ENCODE data around the gene TRMT11.

DNA sequence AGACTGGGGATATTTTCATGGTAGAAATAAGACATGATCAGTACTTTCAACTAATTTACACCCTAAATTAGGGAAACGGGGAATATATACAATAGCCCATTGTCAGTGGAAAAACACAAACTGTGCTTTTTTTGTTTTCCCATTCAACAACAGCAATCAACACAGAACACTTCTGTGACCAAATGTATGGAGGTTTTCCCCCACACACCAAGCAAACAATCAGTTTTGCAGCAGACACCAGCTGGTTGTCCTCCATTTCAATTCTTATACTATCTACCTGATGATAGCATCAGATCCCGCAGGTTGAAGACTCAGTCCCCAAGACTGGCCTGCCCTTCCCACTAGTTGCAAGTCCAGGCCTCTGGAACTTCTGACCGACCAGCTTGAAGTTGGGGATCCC, 25.2 kb upstream of the TRMT11 start:
- TF ChIP-seq REST (IDR thresholded peaks at IDR 0.05; ENCODE audit: low read depth), result no peak
- TF ChIP-seq, protein P1, sequence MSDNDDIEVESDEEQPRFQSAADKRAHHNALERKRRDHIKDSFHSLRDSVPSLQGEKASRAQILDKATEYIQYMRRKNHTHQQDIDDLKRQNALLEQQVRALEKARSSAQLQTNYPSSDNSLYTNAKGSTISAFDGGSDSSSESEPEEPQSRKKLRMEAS (IDR thresholded peaks at IDR 0.05), result no peak
- TF ChIP-seq NFIC (IDR thresholded peaks at IDR 0.05), result no peak
- TF ChIP-seq YY1 (IDR thresholded peaks at IDR 0.05; ENCODE audit: low read depth), result no peak
- TF ChIP-seq EP300 (IDR thresholded peaks at IDR 0.05; ENCODE audit: borderline replicate concordance), result no peak
- TF ChIP-seq RAD21 (IDR thresholded peaks at IDR 0.05; ENCODE audit: low read depth), result no peak
- no peak for TF ChIP-seq TEAD4 (IDR thresholded peaks at IDR 0.05)

Data from Ishikawa (cell line).